MM.1S (cell line): Measurements from ENCODE around the gene SLIT3.

Experiments
- DNase-seq: peaks from one replicate; pipeline ENCODE4 v3.0.0-alpha.2; 2015
- H2AFZ ChIP-seq: fragments of 300-600 bp; sonication (generic); 2 replicates; pipeline ENCODE4 v1.6.0; 2016; ENCODE audit warnings: antibody characterized with exemption, low read length
- H3F3A ChIP-seq: fragments of 300-600 bp; sonication (generic); 2 replicates; pipeline ENCODE4 v1.6.1; 2016; ENCODE audit warnings: mild to moderate bottlenecking, antibody characterized with exemption, low read length, moderate library complexity, mixed read lengths; ENCODE audit not compliant: insufficient read depth
- H3K27ac ChIP-seq: fragments of 300-600 bp; sonication (generic); 2 replicates; pipeline ENCODE4 v1.5.1; 2016; ENCODE audit warnings: mild to moderate bottlenecking, low read length
- H3K27me3 ChIP-seq: fragments of 300-600 bp; sonication (generic); replicated peaks from 2 replicates; pipeline ENCODE4 v1.6.0; 2016; ENCODE audit warnings: low read length; ENCODE audit not compliant: insufficient read depth
- H3K36me3 ChIP-seq: fragments of 300-600 bp; sonication (generic); replicated peaks from 2 replicates; pipeline ENCODE4 v1.6.1; 2016; ENCODE audit warnings: mild to moderate bottlenecking, low read length, mixed read lengths; ENCODE audit not compliant: insufficient read depth
- H3K4me1 ChIP-seq: fragments of 300-600 bp; sonication (generic); 2 replicates; pipeline ENCODE4 v1.6.1; 2016; ENCODE audit warnings: low read length, mixed read lengths
- H3K4me2 ChIP-seq: fragments of 300-600 bp; sonication (generic); 2 replicates; pipeline ENCODE4 v1.6.0; 2016; ENCODE audit warnings: low read depth, low read length
- H3K4me3 ChIP-seq: fragments of 300-600 bp; sonication (generic); 2 replicates; pipeline ENCODE4 v1.5.1; 2016; ENCODE audit warnings: low read length, mixed read lengths
- H3K79me2 ChIP-seq: fragments of 300-600 bp; sonication (generic); 2 replicates; pipeline ENCODE4 v1.6.1; 2016; ENCODE audit warnings: mixed run types, low read length, mixed read lengths
- H3K9ac ChIP-seq: fragments of 300-600 bp; sonication (generic); 2 replicates; pipeline ENCODE4 v1.6.1; 2016; ENCODE audit warnings: low read length, mixed read lengths
- H3K9me2 ChIP-seq: fragments of 300-600 bp; sonication (generic); replicated peaks from 2 replicates; pipeline ENCODE4 v1.6.1; 2016; ENCODE audit warnings: mild to moderate bottlenecking, low read length, mixed read lengths; ENCODE audit not compliant: insufficient read depth
- H3K9me3 ChIP-seq: fragments of 300-600 bp; sonication (generic); replicated peaks from 2 replicates; pipeline ENCODE4 v1.6.1; 2016; ENCODE audit warnings: mild to moderate bottlenecking, low read length, mixed read lengths; ENCODE audit not compliant: insufficient read depth
- H4K20me1 ChIP-seq: fragments of 300-600 bp; sonication (generic); 2 replicates; pipeline ENCODE4 v1.6.1; 2016; ENCODE audit warnings: mild to moderate bottlenecking, low read length, moderate library complexity, mixed read lengths; ENCODE audit not compliant: insufficient read depth
- EZH2 ChIP-seq: fragments of 300-600 bp; sonication (generic); optimal IDR thresholded peaks from 2 replicates; pipeline ENCODE3; 2017; ENCODE audit warnings: low read depth, mild to moderate bottlenecking, antibody characterized with exemption, low read length, mixed read lengths
- EZH2phosphoT487 ChIP-seq: fragments of 300-600 bp; sonication (generic); IDR thresholded peaks from 2 replicates; pipeline ENCODE4 v1.6.1; 2018; ENCODE audit warnings: antibody characterized with exemption, low read length
- TF ChIP-seq, protein P1 (sequence below): fragments of 300-600 bp; sonication (generic); IDR thresholded peaks from 2 replicates; pipeline ENCODE4 v1.5.1; 2016; ENCODE audit warnings: antibody characterized with exemption, low read length, mixed read lengths

Gene SLIT3

DNA sequence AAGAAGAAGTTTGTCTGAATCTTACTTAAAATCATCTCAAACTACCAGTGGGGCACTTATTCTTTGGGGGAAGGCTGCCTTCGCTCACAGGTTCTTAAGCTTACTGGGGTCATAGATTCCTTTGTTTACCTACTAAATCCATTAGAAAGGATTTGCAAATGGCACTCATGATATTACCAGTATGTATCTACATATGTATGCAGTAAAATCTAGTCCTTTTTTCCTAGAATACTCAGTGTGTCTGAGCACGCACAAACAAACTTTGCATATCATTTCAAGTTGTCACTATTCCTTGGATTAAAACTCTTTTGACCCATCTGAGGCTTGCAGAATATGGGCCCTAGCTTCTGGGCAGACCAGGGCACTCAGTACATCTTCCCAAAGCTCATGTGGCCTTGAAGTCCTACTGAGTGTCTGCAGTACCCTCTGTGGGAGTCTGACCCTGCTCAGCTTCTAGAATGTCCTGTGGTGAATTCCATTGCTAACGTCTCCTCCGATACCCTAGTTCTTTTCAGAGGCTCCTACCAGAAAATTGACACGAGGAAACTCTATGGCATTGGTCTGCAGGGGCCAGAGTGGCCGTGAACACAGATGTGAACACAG lies 297.9 kb downstream of the SLIT3 start:
- no peaks in the 10 kb centered on the region for H4K20me1 ChIP-seq
- no peaks in the 10 kb centered on the region for H3K27me3 ChIP-seq
- no peaks in the 10 kb centered on the region for H3K4me1 ChIP-seq
- H3K4me2 ChIP-seq: no peak overlapping the region
- no peak for DNase-seq
- no peaks in the 10 kb centered on the region for H3K9me3 ChIP-seq
- no peaks in the 10 kb centered on the region for H3K79me2 ChIP-seq
- H3F3A ChIP-seq: no peaks in the 10 kb centered on the region
- no peak overlapping the region for H2AFZ ChIP-seq
- H3K4me3 ChIP-seq: no peak overlapping the region
- no peak overlapping the region for H3K27ac ChIP-seq
- H3K9ac ChIP-seq: no peak overlapping the region
- TF ChIP-seq EZH2phosphoT487 (no peak), EZH2 (no peak)
- TF ChIP-seq, protein P1, sequence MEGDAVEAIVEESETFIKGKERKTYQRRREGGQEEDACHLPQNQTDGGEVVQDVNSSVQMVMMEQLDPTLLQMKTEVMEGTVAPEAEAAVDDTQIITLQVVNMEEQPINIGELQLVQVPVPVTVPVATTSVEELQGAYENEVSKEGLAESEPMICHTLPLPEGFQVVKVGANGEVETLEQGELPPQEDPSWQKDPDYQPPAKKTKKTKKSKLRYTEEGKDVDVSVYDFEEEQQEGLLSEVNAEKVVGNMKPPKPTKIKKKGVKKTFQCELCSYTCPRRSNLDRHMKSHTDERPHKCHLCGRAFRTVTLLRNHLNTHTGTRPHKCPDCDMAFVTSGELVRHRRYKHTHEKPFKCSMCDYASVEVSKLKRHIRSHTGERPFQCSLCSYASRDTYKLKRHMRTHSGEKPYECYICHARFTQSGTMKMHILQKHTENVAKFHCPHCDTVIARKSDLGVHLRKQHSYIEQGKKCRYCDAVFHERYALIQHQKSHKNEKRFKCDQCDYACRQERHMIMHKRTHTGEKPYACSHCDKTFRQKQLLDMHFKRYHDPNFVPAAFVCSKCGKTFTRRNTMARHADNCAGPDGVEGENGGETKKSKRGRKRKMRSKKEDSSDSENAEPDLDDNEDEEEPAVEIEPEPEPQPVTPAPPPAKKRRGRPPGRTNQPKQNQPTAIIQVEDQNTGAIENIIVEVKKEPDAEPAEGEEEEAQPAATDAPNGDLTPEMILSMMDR: no peak
- H3K9me2 ChIP-seq: no peaks in the 10 kb centered on the region
- no peaks in the 10 kb centered on the region for H3K36me3 ChIP-seq

DNA sequence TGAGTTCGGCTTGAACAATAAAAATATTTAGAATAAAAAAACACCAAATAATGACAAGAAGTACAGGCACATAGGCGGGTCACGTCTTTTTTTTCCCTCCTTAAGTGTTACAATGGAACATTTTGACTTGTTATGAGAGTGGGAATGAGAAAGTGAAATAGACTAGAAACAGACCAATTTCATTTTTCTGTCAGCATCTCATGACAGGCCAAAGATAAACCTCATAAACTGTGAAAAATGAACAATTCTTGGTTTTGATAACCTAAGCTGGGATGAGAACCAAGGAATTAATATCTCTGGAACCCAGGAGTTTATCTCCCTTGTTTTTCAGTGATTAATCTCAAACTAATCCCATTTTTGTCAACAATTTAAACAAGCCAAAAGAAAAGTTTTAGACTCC lies 299.5 kb downstream of the SLIT3 start:
- no peaks in the 10 kb centered on the region for H3K9me3 ChIP-seq
- TF ChIP-seq EZH2: no peak
- no peak for TF ChIP-seq EZH2phosphoT487
- TF ChIP-seq, protein P1: no peak
- no peak for DNase-seq
- H2AFZ ChIP-seq: no peak overlapping the region
- no peak overlapping the region for H3K27ac ChIP-seq
- H3K36me3 ChIP-seq: no peaks in the 10 kb centered on the region
- H3K4me2 ChIP-seq: no peak overlapping the region
- no peaks in the 10 kb centered on the region for H3K9me2 ChIP-seq
- no peaks in the 10 kb centered on the region for H3F3A ChIP-seq
- H3K9ac ChIP-seq: no peak overlapping the region
- H4K20me1 ChIP-seq: no peaks in the 10 kb centered on the region
- H3K4me3 ChIP-seq: no peak overlapping the region
- no peaks in the 10 kb centered on the region for H3K27me3 ChIP-seq
- no peaks in the 10 kb centered on the region for H3K79me2 ChIP-seq
- no peaks in the 10 kb centered on the region for H3K4me1 ChIP-seq

DNA sequence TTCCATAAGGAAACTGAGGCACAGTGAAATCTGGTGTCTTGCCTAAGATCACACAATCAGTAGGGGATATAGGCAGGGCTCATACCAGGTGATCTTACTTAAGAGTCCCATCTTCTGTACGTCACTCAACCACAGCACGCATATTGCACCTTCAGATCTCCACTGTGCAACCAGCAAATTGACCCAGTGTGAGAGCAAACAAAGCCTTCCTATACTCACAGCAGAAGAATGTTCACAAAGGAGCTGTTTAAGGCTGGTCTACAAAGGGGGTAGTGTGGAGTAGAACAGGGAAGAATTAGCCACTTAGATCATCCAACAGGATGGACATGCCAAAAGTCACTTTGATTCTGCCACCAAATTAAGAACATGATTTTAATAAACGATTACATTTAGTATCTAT lies 305.9 kb downstream of the SLIT3 start:
- no peak for DNase-seq
- Histone ChIP-seq H3K36me3 (no peaks in the 10 kb centered on the region), H3K9me3 (no peaks in the 10 kb centered on the region), H3K27ac (no peak overlapping the region), H3K79me2 (no peaks in the 10 kb centered on the region), H3K4me3 (no peak overlapping the region), H4K20me1 (no peaks in the 10 kb centered on the region), H2AFZ (no peak overlapping the region), H3F3A (no peaks in the 10 kb centered on the region), H3K27me3 (no peaks in the 10 kb centered on the region), H3K4me2 (no peak overlapping the region), H3K9me2 (no peaks in the 10 kb centered on the region), H3K9ac (no peak overlapping the region), H3K4me1 (peaks cover under 1% of the 10 kb centered on the region; the same call in 1 of the 2 replicates)
- TF ChIP-seq EZH2phosphoT487 (no peak), EZH2 (no peak)
- TF ChIP-seq, protein P1: no peak
